Right forelimb (tissue), 1 donor: ENCODE data around the gene RPS27L.
A peak's percentile ranks its signal among the peaks of the same experiment; 100 is the strongest.

Source experiments
- DNase-seq: peaks from one replicate; pipeline ENCODE4 v3.0.0-alpha.2; 2018

RPS27L gene

DNA sequence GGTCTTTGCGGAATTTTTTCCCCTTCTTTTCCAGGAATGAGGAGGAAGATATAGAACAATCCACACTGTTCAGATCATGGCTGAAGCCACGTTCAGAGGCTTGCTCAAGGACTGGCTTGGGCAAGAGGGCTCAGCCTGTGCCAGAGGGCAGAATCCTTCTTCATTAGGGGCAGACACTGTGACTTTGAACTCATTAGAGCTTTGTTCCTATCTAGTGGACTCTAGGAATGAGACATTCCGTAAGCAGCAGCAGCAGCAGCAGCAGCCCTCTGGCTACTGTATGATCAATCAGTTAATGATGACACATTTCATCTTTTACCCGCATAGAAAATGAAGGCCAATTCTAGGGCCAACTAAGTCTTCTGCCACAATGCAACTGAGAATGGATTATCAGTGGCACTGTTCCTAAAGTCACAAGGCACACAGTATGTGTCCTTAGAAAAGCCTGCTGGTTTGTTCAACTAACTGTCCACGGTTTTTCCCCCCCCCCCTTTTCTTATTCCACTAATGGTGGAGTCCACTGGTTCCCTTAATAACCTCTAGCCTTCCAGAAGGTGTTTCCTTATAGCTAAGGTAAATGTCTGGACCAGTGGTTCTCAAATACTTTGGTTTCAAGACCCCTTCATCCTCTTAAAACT is 30.4 kb upstream of the RPS27L start:
- no peak for DNase-seq

DNA sequence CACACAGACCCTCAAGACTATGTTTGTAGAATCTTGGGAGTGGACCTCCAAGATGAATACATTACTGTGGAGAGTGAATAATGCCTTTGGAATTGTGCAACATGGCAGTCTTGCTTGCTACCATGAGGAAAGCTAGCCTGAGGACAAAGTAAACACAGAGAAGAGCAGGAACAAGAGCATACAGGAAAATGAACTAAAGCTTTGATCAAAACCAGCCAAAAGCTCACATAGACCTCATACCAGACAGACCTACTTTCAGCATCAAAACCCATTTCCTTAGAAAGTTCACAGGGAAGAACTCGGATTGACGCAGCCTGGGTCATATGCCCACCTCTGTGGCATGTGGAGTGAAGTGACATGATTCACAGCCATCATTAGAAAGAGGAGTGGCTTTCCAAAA is 28.8 kb upstream of the RPS27L start:
- no peak for DNase-seq

DNA sequence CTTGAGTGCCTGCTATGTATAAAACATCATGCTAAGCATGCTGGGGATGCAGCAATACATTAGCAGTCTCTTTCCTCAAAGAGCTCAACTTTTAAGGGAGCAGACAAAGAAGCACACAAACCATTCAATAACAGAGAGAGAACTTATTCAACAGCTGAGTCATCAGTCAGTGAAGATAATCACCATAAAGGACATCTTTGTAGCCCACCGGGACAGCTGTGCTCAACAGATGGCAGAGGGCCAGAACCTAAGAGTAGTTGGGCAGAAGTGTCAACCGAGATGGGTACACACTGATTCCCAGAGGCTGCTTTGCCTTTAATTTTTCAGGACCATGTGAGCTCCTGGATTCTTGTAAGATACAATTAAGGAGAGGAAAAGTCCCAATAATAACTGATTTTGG is 27.9 kb upstream of the RPS27L start:
- no peak for DNase-seq

DNA sequence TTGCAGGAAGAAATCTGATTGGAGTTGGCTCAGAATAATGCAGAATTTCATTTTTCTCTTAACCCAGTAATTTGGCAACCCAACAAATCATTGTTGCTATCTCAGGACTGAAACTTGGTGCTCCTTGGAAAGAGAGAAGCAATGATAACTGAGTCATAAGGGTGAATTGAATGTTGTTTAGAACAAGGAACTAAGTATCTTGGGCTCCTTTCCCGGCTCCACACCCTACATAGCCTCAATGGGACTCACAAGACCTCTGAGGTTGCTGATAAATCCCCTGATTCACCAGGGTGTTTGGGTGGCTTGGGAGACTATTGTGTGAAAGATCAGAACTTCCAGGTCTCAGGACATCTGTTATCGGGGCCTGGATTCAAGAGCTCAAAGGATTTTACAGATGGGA is 24.4 kb upstream of the RPS27L start:
- no peak for DNase-seq

DNA sequence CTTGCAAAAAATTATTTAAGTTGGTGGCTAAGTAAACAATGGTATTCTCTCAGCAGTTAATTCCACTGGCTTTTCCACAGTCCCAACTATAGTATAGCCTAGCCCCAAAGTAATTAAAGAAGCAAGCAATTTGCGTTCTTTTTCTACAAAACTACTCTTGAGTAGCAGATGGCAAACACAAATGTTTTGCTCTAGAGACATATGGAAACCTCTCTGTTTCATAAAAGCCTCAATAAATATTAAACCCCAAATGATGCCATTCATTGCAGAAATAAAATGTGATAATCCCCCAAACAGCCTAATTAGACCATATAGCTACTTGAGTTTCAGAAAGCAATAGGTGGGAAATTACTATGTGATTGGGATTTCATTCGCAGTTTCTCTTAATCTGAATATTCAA is 23.5 kb upstream of the RPS27L start:
- no peak for DNase-seq

DNA sequence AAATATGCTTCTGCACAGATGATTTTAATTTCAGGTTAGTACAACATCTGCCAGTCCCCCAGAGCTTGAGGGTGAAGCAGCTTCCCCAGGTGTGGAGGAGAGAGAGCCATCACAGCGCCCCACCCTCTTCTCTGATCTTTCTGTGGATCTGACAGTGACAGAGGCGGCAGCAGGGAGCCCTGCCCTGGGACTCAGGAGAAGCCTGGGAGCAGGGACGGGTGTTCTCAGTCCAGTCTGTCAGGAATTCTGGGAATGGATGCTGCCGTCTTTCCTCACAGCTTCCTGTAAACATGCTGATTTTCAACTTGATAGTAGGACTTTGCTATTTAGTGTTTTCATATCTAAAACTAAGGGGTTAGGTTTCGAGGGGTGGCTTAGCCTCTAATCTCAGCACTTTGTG is 20.8 kb upstream of the RPS27L start:
- no peak for DNase-seq

DNA sequence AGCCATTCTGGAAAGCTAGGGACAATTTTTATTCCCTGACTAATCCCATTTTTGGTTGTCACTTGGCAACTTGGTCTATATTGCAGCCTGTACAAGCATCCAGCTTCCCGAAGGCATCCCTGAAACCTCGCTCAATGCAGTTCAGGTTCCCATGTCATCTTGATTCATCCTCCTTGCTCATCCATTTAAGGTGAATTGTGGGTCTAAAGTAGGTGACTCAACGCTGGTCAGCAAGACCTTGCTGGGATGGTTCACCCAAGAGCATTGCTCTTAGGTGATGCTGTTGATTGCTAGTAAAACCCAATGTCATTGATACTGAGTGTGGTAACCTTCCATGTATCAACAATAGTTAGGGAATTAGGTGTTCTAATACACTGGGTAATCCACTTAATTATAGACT is 19.0 kb upstream of the RPS27L start:
- DNase-seq = no peak

DNA sequence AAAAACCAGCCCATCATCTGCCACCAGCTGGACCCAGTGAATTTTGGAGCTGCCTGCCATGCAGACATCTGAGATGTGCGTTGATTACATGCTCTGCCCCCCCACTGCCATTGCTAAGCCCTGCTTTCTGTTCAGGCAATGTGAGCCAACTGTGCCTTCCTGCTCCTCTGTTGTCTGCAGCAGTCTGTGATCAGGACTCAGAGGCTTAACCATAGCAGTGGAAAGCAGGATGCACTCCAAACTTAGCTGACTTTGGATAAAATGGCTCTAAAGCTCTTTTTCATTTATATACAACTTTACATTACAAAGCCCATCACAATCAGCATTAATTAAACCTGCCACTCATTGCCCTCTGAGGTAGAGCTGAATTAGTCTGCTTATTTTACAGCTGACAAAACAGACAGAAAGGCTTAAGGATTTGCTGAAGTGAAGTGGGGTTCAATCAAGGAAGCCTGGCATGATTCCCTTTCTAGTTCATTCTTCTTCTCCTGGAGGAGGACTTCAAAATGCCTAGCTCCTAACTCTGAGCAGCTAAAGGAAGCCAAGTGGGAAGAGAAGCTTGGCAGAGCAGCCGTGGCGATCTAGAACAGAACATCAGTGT is 15.7 kb upstream of the RPS27L start:
- peak; percentile 47 for DNase-seq

DNA sequence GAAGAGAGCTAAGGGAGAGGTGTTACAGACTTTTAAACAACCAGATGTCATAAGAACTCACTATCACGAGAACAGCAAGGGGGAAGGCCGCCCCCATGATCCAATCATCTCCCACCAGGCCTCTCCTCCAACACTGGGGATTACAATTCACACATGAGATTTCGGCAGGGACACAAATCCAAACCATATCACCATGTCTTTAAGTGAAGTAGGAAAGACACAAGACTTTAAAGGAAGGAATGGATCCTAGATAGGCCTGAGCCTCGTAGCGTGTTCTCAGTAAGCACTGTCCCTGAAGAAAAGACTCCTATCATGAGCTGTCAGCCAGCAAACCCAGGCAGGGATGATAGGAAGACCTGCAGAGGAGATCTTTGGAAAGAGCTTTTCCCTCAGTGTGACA is 15.1 kb upstream of the RPS27L start:
- no peak for DNase-seq

DNA sequence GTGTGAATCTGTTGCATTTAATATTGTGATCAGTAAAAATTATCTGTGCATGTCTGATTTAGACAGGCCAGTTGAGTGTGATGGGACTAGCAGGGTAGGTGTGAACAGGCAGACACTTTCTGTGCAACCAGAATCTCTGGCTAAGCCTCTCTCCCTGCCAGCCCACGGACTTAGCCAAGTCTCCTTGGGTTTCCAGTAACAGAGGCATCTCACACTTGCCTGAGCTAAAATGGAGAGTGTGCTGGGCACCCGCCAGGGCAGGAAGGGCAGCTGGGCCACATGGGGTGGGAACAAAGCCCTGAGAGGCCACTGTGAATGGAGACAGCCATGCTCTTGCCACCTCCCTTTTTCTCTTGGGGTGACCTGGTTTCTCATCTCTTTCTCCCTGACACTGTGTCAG is 12.5 kb upstream of the RPS27L start:
- no peak for DNase-seq

DNA sequence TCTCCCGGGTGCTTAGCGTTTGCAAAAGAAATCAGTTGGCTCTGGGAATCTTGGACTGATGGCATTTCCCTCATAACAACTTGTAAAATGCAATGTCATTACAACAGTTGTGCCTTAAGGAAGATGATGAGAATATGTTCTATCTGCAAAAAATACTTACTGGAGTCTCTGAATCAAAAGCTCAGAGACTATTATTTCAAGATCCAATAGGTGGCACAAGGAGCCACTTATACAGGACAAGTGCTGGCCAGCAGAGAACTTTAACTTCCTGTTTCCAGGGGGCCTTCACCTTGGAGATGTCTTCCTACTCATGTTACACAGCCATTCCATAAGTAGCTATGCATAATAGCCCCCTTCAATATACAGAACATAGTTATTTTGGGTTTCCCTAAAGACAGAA is 8.9 kb upstream of the RPS27L start:
- no peak for DNase-seq

DNA sequence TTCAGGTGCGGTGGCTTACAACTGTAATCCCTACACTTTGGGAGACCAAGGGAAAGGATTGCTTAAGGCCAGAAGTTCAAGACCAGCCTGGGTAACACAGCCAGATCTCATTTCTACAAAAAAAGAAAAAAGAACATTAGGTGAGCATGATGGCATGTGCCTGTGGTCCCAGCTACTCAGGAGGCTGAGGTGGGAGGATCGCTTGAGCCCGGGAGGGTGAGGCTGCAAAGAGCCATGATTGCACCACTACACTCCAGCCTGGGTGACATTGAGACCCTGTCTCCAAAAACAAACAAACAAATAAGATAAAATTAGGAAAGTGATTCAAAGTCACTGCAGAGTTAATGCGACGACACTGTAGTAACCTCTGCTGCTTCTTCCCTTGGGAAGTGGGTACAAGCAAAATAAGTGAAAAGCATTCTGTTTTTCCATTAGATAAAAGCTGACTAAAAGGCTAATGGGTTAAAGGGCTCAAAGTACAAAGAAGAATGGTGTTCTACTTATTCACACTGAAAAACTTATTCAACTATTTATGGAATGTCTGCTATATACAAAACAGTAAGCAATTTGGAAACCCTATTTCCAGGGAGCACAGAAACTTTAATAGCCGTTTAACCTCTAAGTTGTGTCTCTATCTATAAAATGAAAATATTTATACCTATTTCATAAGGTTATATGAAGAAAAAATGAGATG is 8.0 kb upstream of the RPS27L start:
- DNase-seq = no peak

DNA sequence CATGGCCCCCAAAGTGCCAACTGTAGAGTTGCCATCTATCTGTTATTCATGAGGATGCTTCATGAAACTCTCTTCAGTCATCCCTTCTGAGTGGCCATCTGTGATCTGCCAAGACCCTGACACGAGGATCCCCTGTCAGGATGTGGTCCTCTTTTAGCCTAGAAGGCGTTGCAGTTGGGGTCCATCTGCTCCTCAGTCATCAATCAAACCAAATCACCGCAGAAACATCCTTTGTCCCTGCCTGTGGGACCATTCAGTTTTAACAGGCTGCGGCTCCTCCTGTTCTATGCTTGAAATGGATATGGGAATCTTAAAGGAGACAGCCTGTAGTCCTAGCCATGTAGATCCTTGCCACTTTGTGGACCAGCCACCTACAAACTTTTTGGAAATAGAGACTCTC is 5.9 kb upstream of the RPS27L start:
- DNase-seq = no peak

DNA sequence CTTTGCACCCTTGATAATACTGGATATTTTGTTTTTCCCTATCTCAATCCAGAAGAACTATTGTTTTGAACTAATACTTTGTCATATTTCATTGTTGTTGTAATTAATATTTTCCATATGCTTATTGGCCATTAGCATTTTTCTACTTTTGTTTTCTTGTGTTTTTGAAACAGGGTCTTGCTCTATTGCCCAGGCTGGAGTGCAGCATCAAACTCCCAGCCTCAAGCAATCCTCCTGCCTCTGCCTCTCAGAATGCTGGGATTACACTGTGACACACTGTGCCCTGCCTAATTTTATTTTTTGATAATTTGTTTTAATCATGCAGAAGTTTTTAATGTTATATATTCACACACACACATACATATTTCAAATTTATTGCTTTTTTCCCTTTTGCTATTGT is 3.4 kb upstream of the RPS27L start:
- DNase-seq = no peak

DNA sequence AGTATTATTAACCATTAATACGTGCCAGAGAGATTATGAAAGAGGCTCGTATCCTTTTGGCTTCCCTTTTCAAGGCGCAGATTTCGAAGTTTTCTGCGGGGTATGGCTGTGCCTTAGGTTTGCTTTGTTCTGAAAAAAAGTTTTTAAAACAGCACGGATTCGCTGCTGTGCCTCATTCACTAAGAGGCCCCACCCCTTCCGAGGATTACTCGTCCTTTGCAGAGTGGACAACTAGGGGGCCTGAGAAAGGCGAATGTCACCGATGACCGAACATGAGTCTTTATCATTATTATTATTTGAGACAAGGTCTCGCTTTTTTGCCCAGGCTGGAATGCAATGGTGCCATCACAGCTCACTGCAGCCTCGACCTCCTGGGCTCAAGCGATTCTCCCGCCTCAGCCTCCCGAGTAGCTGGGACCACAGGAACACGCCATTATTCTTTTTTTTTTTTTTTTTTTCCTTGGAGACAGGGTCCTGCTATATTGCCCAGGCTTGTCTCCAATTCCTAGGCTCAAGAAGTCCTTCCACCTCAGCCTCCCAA is 684 bp upstream of the RPS27L start:
- no peak for DNase-seq

DNA sequence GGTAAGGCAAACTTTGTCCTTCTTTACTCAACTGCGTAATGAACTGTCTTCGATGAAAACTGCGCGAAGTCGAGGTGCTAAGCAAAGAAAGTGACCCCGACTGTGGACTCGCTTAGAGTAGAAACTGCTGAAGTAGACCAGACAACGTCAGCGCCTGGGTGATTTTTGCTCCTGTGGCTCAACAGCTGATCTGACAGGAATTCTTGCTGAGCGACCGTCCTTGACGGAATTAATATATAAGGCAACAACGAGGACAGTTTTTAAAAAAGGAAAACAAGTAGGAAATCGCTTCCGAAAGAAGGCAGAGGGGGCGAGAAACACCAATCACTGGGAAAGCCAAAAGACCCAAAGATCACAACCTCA is 541 bp downstream of the RPS27L start:
- DNase-seq = no peak

DNA sequence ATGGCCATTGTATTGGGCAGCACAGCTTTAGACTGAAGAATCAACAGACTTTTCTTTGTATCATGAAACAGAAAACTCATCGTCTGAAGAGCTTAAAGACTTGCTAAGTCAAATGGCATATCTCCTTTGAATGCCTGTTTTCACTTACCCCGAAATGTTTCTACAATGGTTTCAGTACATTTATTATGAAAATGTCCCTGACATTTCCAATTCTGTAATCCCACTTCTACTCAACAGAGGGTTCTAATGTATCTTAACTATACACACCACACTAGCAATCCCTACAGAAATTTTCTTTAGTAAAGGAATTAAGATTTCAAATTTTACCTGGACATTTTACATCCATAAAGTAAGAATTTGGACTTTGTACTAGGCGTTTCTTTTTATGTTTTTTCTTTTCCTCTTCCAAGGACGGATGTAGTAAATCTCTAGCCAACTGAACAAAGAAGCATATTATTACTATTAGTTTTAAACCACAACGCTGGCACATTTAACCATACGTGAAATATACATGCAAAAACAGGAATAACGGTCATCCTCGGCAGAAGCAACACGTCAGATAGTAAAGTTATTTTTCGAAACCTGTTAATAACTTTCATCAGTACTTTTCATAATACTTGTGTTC is 1.1 kb downstream of the RPS27L start:
- DNase-seq = no peak

DNA sequence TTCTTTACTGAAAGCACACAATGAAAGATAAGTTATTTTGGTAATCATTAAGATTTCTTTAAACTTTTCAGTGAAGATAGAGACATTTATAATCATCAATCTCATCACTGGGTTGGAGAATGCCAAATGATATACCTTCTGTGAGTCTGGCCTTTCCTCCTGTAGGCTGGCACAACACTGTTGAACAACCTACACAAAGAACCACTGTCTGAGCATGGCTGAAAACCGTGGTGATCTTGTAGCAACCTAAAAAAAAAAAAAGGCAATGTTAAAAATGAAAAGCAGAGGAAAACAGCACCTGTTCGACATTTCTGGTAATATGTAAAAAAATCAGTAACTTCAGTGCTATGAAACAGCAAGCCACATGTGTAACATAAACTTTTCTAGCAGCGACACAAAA is 1.8 kb downstream of the RPS27L start:
- DNase-seq = no peak

DNA sequence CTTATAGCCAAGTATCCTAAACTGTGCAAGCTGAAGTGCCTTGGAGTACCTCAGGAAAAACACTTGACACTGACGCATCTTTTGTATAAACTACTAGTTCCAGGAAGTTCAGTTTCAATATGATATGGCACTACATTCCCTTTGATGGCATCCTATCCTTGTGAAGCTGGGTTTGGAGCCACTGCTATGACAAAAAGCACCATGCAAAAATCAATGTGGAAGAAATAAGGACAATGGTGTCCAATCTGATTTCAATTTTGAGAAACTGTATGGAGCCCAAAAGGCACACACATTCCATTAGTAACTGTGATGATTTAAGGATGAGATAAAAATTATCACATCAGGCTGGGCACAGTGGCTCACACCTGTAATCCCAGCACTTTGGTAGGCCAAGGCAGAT is 5.6 kb downstream of the RPS27L start:
- no peak for DNase-seq

DNA sequence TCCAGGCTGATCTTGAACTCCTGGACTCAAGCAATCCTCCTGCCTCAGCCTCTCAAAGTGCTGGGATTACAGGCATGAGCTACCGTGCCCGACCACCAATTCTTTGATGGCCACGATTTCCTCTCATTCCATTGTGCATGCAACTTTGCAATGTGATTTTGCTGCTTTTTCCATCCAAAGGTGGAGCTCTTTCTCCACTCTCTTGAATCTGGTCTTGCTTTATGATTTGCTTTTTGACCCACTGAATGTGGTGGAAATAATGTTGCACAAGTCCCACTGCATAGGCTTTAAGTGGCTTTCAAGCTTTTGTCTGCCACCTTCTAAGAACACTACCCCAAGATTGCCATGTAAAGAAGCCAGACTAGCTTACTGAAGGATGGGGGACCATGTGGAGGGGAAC is 10.6 kb downstream of the RPS27L start:
- no peak for DNase-seq

DNA sequence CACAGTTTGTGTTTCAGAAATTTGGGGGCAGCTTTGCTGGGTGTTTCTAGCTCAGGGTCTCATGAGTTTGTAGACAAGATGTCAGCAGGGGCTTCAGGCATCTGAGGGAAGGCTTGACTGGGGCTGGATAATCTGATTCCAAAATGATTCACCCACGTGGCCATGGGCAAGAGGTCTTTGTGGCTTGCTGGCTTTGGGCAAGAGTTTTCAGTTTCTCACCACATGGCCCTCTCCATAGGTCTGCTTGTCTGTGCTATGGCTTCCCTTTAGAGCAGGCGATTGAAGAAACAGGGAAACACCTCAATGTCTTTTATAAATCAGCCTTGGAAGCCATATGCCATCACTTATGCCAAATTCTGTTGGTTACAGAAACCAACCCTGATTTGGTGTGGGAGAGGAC is 11.9 kb downstream of the RPS27L start:
- no peak for DNase-seq

DNA sequence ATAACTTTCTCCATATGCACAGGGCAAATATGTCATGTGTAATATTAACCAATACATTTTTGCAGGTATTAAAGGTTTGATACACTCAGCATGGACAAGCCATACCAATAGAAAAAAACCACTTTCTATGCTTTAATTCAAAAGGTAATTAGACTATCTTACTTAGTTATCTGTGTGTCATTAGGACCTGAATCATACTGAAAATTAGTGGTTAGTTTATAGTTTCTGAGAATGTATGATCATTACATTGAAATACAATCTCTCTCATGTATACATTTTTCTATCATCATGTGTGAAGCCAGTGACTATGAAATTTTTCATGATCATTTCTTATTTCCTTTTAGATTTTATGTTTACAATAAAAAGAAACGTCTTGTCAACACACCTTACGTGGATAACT is 16.3 kb downstream of the RPS27L start:
- DNase-seq = no peak

DNA sequence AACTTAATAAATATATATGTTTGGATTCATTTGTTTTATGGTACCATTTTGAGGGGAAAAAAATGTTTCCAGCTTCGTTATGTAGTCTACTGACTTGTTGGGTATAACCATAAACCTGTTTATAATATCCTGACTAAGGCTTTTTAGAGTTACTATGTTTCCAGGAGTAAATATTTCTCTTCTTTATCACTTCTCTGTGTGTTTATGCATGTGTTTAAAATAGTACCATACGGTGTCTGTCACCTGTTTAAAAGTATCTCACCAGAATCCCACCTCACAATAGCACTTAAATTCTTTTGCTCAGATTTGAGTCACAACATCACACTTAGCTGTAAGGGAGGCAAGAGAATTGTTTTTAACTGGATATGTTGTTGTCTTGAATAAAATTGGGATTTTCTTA is 20.5 kb downstream of the RPS27L start:
- DNase-seq = no peak

DNA sequence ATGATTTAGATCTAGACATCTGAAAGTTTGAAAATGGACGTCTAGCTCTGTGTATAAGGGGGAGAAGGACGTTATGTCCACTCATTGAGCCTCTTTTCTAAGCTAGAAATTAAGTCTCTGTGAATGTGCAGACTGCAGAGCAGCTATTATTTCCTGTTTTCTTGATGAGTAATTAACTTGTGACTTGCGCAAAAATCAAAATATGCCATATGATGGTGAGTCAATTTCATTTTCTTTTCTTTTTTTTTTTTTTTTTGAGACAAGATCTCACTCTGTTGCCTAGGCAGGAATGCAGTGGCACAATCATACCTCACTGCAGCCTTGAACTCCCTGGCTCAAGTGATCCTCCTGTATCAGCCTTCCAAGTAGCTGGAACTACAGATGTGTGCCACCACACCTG is 21.5 kb downstream of the RPS27L start:
- DNase-seq = no peak
